Neural cell (in vitro differentiated cells): Measurements from ENCODE around the gene NCKAP5. TPM values are rescaled to one million over a fixed set of nuclear protein-coding genes. Genes with fewer than 3 reads are reported as not detected.

Source experiments
- H2AFZ ChIP-seq: fragments of 200-600, 300-800 bp; sonication (generic), shearing (Covaris generic); 2 replicates; pipeline ENCODE4 v1.6.0; 2014; ENCODE audit warnings: low read depth, mild to moderate bottlenecking, antibody characterized with exemption, low read length, moderate library complexity
- H3F3A ChIP-seq: fragments of 200-600 bp; shearing (Covaris generic); 2 replicates; pipeline ENCODE4 v1.6.1; 2016; ENCODE audit warnings: mild to moderate bottlenecking, moderate library complexity, mixed read lengths, antibody characterized with exemption, low read length; ENCODE audit not compliant: insufficient read depth, poor library complexity, severe bottlenecking
- H3K27ac ChIP-seq: fragments of 200-600, 300-800 bp; sonication (generic), shearing (Covaris generic); 2 replicates; pipeline ENCODE4 v1.5.1; 2014; ENCODE audit warnings: mild to moderate bottlenecking, low read length, moderate library complexity
- H3K27me3 ChIP-seq: fragments of 300-800, 200-600 bp; sonication (generic), shearing (Covaris generic); 2 replicates; pipeline ENCODE4 v1.6.0; 2014; ENCODE audit warnings: mild to moderate bottlenecking, low read depth, low read length, moderate library complexity; ENCODE audit not compliant: insufficient read depth
- H3K36me3 ChIP-seq: fragments of 300-800, 200-600 bp; sonication (generic), shearing (Covaris generic); 2 replicates; pipeline ENCODE4 v1.5.1; 2014; ENCODE audit warnings: mild to moderate bottlenecking, antibody characterized with exemption, low read length, moderate library complexity; ENCODE audit not compliant: insufficient read depth
- H3K4me2 ChIP-seq: fragments of 300-800, 200-600 bp; sonication (generic), shearing (Covaris generic); 2 replicates; pipeline ENCODE4 v1.6.0; 2014; ENCODE audit warnings: mild to moderate bottlenecking, low read length
- H3K4me3 ChIP-seq: fragments of 300-800, 200-600 bp; sonication (generic), shearing (Covaris generic); 2 replicates; pipeline ENCODE4 v1.5.1; 2014; ENCODE audit warnings: mild to moderate bottlenecking, low read length, moderate library complexity
- H3K79me2 ChIP-seq: fragments of 200-600 bp; shearing (Covaris generic); replicated peaks from 2 replicates; pipeline ENCODE4 v1.6.0; 2014; ENCODE audit warnings: mild to moderate bottlenecking, low read length, moderate library complexity; ENCODE audit not compliant: insufficient read depth
- H3K9ac ChIP-seq: fragments of 300-800, 200-600 bp; sonication (generic), shearing (Covaris generic); 2 replicates; pipeline ENCODE4 v1.6.1; 2016; ENCODE audit warnings: mild to moderate bottlenecking, low read length, mixed read lengths
- H3K9me2 ChIP-seq: fragments of 200-600 bp; shearing (Covaris generic); 2 replicates; pipeline ENCODE4 v1.6.1; 2016; ENCODE audit warnings: mild to moderate bottlenecking, low read length, mixed read lengths; ENCODE audit not compliant: insufficient read depth
- H3K9me3 ChIP-seq: fragments of 200-600, 300-800 bp; sonication (generic), shearing (Covaris generic); 2 replicates; pipeline ENCODE4 v1.6.1; 2016; ENCODE audit warnings: mild to moderate bottlenecking, mixed run types, low read length, moderate library complexity, mixed read lengths
- H4K20me1 ChIP-seq: fragments of 200-600 bp; shearing (Covaris generic); 2 replicates; pipeline ENCODE4 v1.6.1; 2016; ENCODE audit warnings: mild to moderate bottlenecking, mixed run types; ENCODE audit not compliant: insufficient read depth
- CTCF ChIP-seq: fragments of 450-650 bp; IDR thresholded peaks from 2 replicates; pipeline ENCODE4 v1.5.1; 2014; ENCODE audit warnings: antibody characterized with exemption, mild to moderate bottlenecking, moderate library complexity; ENCODE audit not compliant: poor library complexity, severe bottlenecking
- EP300 ChIP-seq: fragments of 450-650 bp; conservative IDR thresholded peaks from 2 replicates; pipeline ENCODE4 v1.6.1; 2014; ENCODE audit warnings: antibody characterized with exemption, mild to moderate bottlenecking, moderate library complexity; ENCODE audit not compliant: poor library complexity, severe bottlenecking
- EZH2 ChIP-seq: fragments of 200-600, 300-800 bp; shearing (Covaris generic), sonication (generic); IDR thresholded peaks from 2 replicates; pipeline ENCODE4 v1.6.1; 2014; ENCODE audit warnings: antibody characterized with exemption, low read length, borderline replicate concordance, mild to moderate bottlenecking; ENCODE audit not compliant: insufficient read depth, poor library complexity, severe bottlenecking
- MXI1 ChIP-seq: fragments of 450-650 bp; conservative IDR thresholded peaks from 2 replicates; pipeline ENCODE4 v1.6.1; 2014; ENCODE audit warnings: antibody characterized with exemption, mild to moderate bottlenecking; ENCODE audit not compliant: poor library complexity, severe bottlenecking
- POLR2AphosphoS5 ChIP-seq: IDR thresholded peaks from 2 replicates; pipeline ENCODE4 v1.6.1; 2012
- RAD21 ChIP-seq: fragments of 450-650 bp; conservative IDR thresholded peaks from 2 replicates; pipeline ENCODE4 v1.6.1; 2014; ENCODE audit warnings: antibody characterized with exemption, mild to moderate bottlenecking, moderate library complexity
- SMC3 ChIP-seq: fragments of 450-650 bp; conservative IDR thresholded peaks from 2 replicates; pipeline ENCODE4 v1.6.1; 2014; ENCODE audit warnings: antibody characterized with exemption, mild to moderate bottlenecking, moderate library complexity; ENCODE audit not compliant: poor library complexity
- TAF1 ChIP-seq: IDR thresholded peaks from 2 replicates; pipeline ENCODE4 v1.6.1; 2012; ENCODE audit warnings: low read depth
- polyA plus RNA-seq: library from polyadenylated mRNA; depleted of rRNA; stranded (reverse); fragments of >200 nt; gene quantifications from 2 replicates; pipeline ENCODE4 v1.2.3, GENCODE V29; 2014
- TF ChIP-seq, protein P1 (sequence below): IDR thresholded peaks from 2 replicates; pipeline ENCODE4 v1.6.1; 2012; ENCODE audit warnings: borderline replicate concordance

NCKAP5 gene
- polyA plus RNA-seq, 1 donor from 2014 or later, result 2.4 TPM

GRCh38 chr2:133570542-133570941 is 2.3 kb upstream of the NCKAP5 start:
- Histone ChIP-seq H3K27ac (no peak overlapping the region), H3F3A (no peaks in the 10 kb centered on the region)
- no peak for TF ChIP-seq TAF1
- no peak for TF ChIP-seq SMC3
- TF ChIP-seq EZH2, result no peak
- no peak for TF ChIP-seq RAD21
- no peak for TF ChIP-seq MXI1
- TF ChIP-seq POLR2AphosphoS5, result no peak
- TF ChIP-seq, protein P1, sequence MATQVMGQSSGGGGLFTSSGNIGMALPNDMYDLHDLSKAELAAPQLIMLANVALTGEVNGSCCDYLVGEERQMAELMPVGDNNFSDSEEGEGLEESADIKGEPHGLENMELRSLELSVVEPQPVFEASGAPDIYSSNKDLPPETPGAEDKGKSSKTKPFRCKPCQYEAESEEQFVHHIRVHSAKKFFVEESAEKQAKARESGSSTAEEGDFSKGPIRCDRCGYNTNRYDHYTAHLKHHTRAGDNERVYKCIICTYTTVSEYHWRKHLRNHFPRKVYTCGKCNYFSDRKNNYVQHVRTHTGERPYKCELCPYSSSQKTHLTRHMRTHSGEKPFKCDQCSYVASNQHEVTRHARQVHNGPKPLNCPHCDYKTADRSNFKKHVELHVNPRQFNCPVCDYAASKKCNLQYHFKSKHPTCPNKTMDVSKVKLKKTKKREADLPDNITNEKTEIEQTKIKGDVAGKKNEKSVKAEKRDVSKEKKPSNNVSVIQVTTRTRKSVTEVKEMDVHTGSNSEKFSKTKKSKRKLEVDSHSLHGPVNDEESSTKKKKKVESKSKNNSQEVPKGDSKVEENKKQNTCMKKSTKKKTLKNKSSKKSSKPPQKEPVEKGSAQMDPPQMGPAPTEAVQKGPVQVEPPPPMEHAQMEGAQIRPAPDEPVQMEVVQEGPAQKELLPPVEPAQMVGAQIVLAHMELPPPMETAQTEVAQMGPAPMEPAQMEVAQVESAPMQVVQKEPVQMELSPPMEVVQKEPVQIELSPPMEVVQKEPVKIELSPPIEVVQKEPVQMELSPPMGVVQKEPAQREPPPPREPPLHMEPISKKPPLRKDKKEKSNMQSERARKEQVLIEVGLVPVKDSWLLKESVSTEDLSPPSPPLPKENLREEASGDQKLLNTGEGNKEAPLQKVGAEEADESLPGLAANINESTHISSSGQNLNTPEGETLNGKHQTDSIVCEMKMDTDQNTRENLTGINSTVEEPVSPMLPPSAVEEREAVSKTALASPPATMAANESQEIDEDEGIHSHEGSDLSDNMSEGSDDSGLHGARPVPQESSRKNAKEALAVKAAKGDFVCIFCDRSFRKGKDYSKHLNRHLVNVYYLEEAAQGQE, result no peak
- no peak for TF ChIP-seq CTCF
- no peak for TF ChIP-seq EP300

DNA sequence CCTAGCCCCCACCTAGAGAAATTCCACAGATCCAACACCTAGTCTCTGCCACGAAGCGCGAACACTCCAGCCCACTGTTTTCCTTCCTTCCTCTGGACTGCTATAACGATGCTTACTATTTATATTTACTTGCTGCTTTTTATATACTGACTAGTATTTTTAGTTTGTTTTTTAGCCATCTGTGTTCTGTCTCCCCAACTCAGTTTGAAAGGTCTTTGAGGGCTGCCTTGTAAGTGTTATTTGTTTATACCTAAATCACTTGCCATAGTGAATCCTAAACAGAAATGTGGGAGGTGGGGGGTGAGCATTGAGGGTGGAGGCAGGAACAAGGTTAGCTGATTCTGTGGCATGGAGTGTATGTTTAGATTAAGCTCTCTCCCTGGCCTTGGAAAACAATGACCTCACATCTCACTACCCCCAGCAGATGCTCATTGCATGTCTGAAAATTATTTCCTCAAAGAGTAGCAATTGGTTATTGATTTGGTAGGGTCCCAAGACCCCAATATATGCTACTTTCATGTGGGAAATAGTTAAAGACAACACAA is 1.1 kb upstream of the NCKAP5 start:
- Histone ChIP-seq H3K4me2 (no peak overlapping the region), H3K9ac (no peak overlapping the region), H4K20me1 (no peaks in the 10 kb centered on the region), H3K9me3 (no peaks in the 10 kb centered on the region), H2AFZ (no peak overlapping the region), H3F3A (no peaks in the 10 kb centered on the region), H3K27me3 (no peaks in the 10 kb centered on the region), H3K36me3 (no peaks in the 10 kb centered on the region), H3K27ac (no peak overlapping the region), H3K9me2 (no peaks in the 10 kb centered on the region), H3K79me2 (no peaks in the 10 kb centered on the region), H3K4me3 (no peak overlapping the region)
- no peak for TF ChIP-seq CTCF
- no peak for TF ChIP-seq EP300
- TF ChIP-seq SMC3, result no peak
- no peak for TF ChIP-seq POLR2AphosphoS5

More at GRCh38 chr2:133570542-133570941, 2.3 kb upstream of the NCKAP5 start:
- Histone ChIP-seq H3K79me2 (no peaks in the 10 kb centered on the region), H3K9me2 (no peaks in the 10 kb centered on the region), H4K20me1 (no peaks in the 10 kb centered on the region), H3K4me3 (no peak overlapping the region), H3K36me3 (no peaks in the 10 kb centered on the region), H3K27me3 (no peaks in the 10 kb centered on the region), H3K9ac (no peak overlapping the region), H2AFZ (no peak overlapping the region), H3K9me3 (no peaks in the 10 kb centered on the region), H3K4me2 (no peak overlapping the region)
